K562 (cell line): Measurements from ENCODE around the gene CERS2. TPM values are rescaled to one million over a fixed set of nuclear protein-coding genes. Genes with fewer than 3 reads are reported as not detected.
A peak's percentile ranks its signal among the peaks of the same experiment; 100 is the strongest.

Source experiments
- MCM7 ChIP-seq, 2 experiments: fragments of 450-650 bp; IDR thresholded peaks; 2 replicates each; pipeline ENCODE4 v1.6.1; 2016 to 2018
- NBN ChIP-seq: fragments of 450-650 bp; IDR thresholded peaks from 2 replicates; pipeline ENCODE4 v1.6.1; 2016; ENCODE audit warnings: low read depth, mild to moderate bottlenecking
- ZBTB33 ChIP-seq: sonication (generic); formaldehyde crosslinking; IDR thresholded peaks from 2 replicates; pipeline ENCODE4 v1.8.1; 2023; ENCODE audit warnings: mild to moderate bottlenecking, missing genetic modification reagents
- ZNF75A ChIP-seq: fragments of 450-650 bp; formaldehyde crosslinking; IDR thresholded peaks from 2 replicates; pipeline ENCODE4 v1.4.0; 2020; ENCODE audit warnings: mild to moderate bottlenecking
- polyA plus RNA-seq, 8 experiments: library from polyadenylated mRNA; depleted of rRNA in 4 of 8; stranded (reverse) in 5 of 8; unstranded in 3 of 8; fragments of >200 nt; fragmentation: Nextera tagmentation in 2 of 8; fragmentation: Illumina TruSeq in 1 of 8; extraction: Ambion mirVana in 2 of 8; extraction: Trizol in 1 of 8; gene quantifications; 2 replicates each; pipeline versions ENCODE4 v1.2.1 to v1.2.3, GENCODE V29; 2011 to 2014; ENCODE audit warnings: inconsistent platforms in 1 of 8, missing spikeins in 1 of 8
- total RNA-seq, 7 experiments: library from RNA; depleted of rRNA in 6 of 7; stranded (reverse); fragments of >200 nt in 6 of 7; fragmentation: Illumina TruSeq in 2 of 7; extraction: Trizol in 2 of 7; gene quantifications; 2 replicates each; pipeline versions ENCODE4 v1.2.1 to v1.2.3, GENCODE V29; 2011 to 2021; ENCODE audit warnings: low replicate concordance in 1 of 7
- TF ChIP-seq, protein P1 (sequence below): fragments of 450-650 bp; IDR thresholded peaks from 2 replicates; pipeline ENCODE4 v1.6.1; 2016; ENCODE audit warnings: mild to moderate bottlenecking, moderate library complexity

Gene CERS2
- total and polyA plus RNA-seq, 9 of the 15 experiments (the other 6 are each of a cell fraction or from before 2014, with no cell fraction given): 23.4 to 295 (median 132) TPM

DNA sequence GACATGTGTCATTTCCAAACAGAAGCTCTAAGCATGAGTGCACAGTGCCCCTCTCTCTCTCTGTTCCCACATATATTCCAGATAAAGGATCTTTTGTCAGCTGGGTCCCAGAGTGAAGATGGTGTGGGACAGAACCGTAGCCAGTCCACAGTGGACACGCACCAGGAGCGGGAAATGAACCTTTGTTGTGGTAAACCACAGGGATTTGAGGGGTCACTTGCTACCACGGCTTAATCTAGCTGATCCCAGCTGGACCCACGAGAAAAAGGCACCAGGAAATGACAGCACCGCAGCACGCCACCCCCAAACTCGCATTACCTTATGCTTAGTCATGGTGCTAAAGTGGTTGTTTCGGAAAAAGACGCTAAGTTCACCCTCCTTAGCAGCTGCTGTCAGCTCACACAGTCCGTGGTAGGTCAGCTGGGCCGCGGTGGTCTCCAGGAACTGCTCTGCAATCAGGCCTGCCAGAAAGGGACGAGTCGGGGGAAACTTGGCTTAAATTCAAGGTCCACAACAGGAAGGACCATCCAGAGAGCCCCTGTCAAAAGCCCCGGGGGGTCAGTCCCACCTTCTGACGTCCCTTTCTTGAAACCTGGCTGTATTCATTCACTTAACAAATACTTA lies 24.5 kb upstream of the CERS2 start (continued):
- TF ChIP-seq, protein P1, sequence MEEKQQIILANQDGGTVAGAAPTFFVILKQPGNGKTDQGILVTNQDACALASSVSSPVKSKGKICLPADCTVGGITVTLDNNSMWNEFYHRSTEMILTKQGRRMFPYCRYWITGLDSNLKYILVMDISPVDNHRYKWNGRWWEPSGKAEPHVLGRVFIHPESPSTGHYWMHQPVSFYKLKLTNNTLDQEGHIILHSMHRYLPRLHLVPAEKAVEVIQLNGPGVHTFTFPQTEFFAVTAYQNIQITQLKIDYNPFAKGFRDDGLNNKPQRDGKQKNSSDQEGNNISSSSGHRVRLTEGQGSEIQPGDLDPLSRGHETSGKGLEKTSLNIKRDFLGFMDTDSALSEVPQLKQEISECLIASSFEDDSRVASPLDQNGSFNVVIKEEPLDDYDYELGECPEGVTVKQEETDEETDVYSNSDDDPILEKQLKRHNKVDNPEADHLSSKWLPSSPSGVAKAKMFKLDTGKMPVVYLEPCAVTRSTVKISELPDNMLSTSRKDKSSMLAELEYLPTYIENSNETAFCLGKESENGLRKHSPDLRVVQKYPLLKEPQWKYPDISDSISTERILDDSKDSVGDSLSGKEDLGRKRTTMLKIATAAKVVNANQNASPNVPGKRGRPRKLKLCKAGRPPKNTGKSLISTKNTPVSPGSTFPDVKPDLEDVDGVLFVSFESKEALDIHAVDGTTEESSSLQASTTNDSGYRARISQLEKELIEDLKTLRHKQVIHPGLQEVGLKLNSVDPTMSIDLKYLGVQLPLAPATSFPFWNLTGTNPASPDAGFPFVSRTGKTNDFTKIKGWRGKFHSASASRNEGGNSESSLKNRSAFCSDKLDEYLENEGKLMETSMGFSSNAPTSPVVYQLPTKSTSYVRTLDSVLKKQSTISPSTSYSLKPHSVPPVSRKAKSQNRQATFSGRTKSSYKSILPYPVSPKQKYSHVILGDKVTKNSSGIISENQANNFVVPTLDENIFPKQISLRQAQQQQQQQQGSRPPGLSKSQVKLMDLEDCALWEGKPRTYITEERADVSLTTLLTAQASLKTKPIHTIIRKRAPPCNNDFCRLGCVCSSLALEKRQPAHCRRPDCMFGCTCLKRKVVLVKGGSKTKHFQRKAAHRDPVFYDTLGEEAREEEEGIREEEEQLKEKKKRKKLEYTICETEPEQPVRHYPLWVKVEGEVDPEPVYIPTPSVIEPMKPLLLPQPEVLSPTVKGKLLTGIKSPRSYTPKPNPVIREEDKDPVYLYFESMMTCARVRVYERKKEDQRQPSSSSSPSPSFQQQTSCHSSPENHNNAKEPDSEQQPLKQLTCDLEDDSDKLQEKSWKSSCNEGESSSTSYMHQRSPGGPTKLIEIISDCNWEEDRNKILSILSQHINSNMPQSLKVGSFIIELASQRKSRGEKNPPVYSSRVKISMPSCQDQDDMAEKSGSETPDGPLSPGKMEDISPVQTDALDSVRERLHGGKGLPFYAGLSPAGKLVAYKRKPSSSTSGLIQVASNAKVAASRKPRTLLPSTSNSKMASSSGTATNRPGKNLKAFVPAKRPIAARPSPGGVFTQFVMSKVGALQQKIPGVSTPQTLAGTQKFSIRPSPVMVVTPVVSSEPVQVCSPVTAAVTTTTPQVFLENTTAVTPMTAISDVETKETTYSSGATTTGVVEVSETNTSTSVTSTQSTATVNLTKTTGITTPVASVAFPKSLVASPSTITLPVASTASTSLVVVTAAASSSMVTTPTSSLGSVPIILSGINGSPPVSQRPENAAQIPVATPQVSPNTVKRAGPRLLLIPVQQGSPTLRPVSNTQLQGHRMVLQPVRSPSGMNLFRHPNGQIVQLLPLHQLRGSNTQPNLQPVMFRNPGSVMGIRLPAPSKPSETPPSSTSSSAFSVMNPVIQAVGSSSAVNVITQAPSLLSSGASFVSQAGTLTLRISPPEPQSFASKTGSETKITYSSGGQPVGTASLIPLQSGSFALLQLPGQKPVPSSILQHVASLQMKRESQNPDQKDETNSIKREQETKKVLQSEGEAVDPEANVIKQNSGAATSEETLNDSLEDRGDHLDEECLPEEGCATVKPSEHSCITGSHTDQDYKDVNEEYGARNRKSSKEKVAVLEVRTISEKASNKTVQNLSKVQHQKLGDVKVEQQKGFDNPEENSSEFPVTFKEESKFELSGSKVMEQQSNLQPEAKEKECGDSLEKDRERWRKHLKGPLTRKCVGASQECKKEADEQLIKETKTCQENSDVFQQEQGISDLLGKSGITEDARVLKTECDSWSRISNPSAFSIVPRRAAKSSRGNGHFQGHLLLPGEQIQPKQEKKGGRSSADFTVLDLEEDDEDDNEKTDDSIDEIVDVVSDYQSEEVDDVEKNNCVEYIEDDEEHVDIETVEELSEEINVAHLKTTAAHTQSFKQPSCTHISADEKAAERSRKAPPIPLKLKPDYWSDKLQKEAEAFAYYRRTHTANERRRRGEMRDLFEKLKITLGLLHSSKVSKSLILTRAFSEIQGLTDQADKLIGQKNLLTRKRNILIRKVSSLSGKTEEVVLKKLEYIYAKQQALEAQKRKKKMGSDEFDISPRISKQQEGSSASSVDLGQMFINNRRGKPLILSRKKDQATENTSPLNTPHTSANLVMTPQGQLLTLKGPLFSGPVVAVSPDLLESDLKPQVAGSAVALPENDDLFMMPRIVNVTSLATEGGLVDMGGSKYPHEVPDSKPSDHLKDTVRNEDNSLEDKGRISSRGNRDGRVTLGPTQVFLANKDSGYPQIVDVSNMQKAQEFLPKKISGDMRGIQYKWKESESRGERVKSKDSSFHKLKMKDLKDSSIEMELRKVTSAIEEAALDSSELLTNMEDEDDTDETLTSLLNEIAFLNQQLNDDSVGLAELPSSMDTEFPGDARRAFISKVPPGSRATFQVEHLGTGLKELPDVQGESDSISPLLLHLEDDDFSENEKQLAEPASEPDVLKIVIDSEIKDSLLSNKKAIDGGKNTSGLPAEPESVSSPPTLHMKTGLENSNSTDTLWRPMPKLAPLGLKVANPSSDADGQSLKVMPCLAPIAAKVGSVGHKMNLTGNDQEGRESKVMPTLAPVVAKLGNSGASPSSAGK: peak; percentile 63
- TF ChIP-seq MCM7 (IDR thresholded peaks at IDR 0.05) (no peak), NBN (no peak; the same call in 1 of the 2 replicates), ZBTB33 (CRISPR knock-in tag) (no peak), ZNF75A (no peak)
